ENCODE measurements around the gene NEUROD4.

- TF ChIP-seq POLR2A (IDR thresholded peaks at IDR 0.05) = no peak
- TF ChIP-seq CTCF (IDR thresholded peaks at IDR 0.05) = no peak
- no peak for TF ChIP-seq POLR2AphosphoS5 (IDR thresholded peaks at IDR 0.05)
These were observed 32.1 kb upstream of the NEUROD4 start for GRCh38 chr12:54987611-54988231.

Measured in upper lobe of left lung (tissue), 4 donors.